Spleen (tissue), 7 donors: Measurements from ENCODE around the gene EHBP1.

Experiments
- POLR2A ChIP-seq, 3 donors: fragments of 450-650 bp; IDR thresholded peaks; one replicate each; pipeline ENCODE4 v1.5.1; 2017; ENCODE audit warnings: antibody characterized with exemption in 3 of 3, mild to moderate bottlenecking in 1 of 3
- POLR2AphosphoS5 ChIP-seq, 3 donors: sonication (generic); formaldehyde crosslinking; IDR thresholded peaks; one replicate each; pipeline ENCODE4 v1.5.1; 2017; ENCODE audit warnings: antibody characterized with exemption in 3 of 3
- TF ChIP-seq, protein P1 (sequence below), 11 experiments: fragments of 200-600 bp in 7 of 11; fragments of 450-650 bp in 4 of 11; sonication (generic) in 4 of 11; IDR thresholded peaks in 8 of 11; conservative IDR thresholded peaks in 3 of 11; 1 replicate in 7 of 11; 2 replicates in 4 of 11; pipeline versions ENCODE4 v1.4.0 to v1.8.0; 2016 to 2021; ENCODE audit warnings: antibody characterized with exemption in 11 of 11, inconsistent platforms in 4 of 11, mild to moderate bottlenecking in 1 of 11
- donor health status: DM: no; HTN: no; CAD: no; lungs with moderate emphysema.
- donor health status: DM: no; HTN: no; CAD: no.
- donor health status: DM: no; HTN: no; CAD: no.

DNA sequence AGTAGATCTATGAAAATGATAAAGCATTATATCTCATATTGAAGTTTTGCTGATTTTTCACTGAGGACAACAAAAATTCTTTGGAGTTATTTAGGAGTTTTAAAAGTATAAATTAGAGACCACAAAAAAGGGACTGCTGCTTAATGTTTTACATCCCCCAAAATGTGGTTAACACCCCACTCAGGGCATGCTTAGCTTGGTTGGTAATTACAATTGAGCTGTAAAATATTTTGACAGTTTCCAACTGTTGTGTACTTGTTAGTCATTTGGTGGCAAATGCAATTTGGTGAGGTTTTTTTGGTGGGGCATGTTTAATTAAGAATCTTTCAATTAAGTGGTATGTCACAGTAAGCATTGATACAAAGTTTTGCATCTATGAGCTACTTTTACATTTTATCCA, 207.8 kb downstream of the EHBP1 start:
- no peak for TF ChIP-seq POLR2A (IDR thresholded peaks at IDR 0.05)
- no peak for TF ChIP-seq POLR2AphosphoS5 (IDR thresholded peaks at IDR 0.05)
- TF ChIP-seq, protein P1, sequence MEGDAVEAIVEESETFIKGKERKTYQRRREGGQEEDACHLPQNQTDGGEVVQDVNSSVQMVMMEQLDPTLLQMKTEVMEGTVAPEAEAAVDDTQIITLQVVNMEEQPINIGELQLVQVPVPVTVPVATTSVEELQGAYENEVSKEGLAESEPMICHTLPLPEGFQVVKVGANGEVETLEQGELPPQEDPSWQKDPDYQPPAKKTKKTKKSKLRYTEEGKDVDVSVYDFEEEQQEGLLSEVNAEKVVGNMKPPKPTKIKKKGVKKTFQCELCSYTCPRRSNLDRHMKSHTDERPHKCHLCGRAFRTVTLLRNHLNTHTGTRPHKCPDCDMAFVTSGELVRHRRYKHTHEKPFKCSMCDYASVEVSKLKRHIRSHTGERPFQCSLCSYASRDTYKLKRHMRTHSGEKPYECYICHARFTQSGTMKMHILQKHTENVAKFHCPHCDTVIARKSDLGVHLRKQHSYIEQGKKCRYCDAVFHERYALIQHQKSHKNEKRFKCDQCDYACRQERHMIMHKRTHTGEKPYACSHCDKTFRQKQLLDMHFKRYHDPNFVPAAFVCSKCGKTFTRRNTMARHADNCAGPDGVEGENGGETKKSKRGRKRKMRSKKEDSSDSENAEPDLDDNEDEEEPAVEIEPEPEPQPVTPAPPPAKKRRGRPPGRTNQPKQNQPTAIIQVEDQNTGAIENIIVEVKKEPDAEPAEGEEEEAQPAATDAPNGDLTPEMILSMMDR (IDR thresholded peaks at IDR 0.05 in 8 of 11, conservative IDR thresholded peaks at IDR 0.05 in 3 of 11), result no peak
